GM19043 (cell line): ENCODE measurements around the gene OR5F1.

Experiments
- ATAC-seq: cut with Tn5 transposase; IDR thresholded peaks from one replicate; pipeline ENCODE4 v1.9.1; 2021; ENCODE audit warnings: low read depth; ENCODE audit not compliant: unreplicated experiment

Gene OR5F1

DNA sequence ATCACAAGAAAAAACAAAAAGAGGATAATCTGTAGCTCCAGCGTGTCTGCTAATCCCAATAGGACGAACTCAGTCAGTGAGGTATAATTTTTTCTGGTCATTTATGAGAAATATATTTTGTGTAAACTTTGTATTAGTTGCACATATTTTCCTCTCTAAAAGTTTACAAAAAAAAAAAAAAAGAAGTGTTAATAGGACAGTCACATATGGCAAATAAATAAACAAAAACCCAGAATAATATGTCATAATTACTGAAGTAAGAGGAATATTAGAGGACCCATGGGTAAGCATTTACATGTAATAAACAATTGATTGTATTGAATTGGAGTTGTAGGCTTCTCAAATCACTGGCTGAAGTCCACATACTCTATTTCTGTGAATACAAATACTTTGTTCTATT, at the start of gene OR5F1:
TSS of gene OR5F1 (minus strand) at position 101 of the 400 bp plus-strand sequence. CDS start at position 101, 0 bp downstream.
- no peak for ATAC-seq

- ATAC-seq: no peak
Measured at GRCh38 chr11:56027354-56027753, 32.9 kb upstream of the OR5F1 start, which contains the start of gene OR5AS1. Gene OR5AS1, plus strand, starts transcription at chr11:56027654. Its CDS starts 2,765 bp downstream, at chr11:56030419.

DNA sequence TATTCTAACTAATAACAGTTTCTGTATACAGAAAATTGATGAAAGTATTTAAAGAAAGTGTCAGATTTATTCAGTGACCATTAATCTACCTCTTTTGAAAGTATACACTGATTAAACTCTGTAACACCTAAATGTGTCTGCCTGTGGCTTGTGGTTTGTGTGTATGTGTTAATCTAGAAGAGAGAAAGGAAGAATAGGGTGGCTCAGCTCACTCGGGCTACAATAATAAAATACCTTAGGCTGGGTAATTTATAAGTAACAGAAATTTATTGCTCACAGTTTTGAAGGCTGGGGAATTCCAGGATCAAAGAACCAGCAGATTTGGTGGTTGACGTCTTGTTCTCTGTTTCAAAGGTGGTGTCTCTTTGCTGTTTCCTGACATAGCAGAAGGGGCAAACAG, 19.4 kb upstream of the OR5F1 start:
- ATAC-seq: no peak

GRCh38 chr11:56010716-56011115, 16.3 kb upstream of the OR5F1 start:
- ATAC-seq: no peak

- no peak for ATAC-seq
Measured at GRCh38 chr11:55970935-55971334, 23.5 kb downstream of the OR5F1 start.

DNA sequence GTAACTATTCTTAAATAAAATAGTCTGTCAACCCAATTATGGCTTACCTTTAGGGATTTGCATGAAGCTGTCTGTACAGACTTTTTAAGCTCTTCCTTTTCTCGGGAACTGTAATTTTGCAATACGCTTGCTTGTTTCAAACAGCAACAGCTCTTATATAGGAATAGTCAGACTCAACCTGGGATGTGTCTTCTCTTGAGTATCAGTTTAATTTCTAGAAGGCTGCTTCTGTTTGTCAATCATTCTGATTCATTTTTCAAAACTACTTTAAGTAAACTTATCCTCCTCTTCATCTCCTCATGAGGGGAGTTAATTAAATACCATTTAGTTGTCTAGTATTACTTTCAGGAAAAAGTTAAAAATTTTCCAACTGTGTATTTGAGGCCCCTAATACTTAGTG, 24.6 kb downstream of the OR5F1 start, which contains the start of gene OR10AG1:
TSS of gene OR10AG1 (minus strand) at position 101 of the 400 bp plus-strand sequence. CDS start at position 63, 38 bp downstream.
- ATAC-seq: no peak

- no peak for ATAC-seq
Measured at GRCh38 chr11:55967914-55968313, 26.5 kb downstream of the OR5F1 start.

GRCh38 chr11:55966391-55966790, 28.0 kb downstream of the OR5F1 start:
- no peak for ATAC-seq

DNA sequence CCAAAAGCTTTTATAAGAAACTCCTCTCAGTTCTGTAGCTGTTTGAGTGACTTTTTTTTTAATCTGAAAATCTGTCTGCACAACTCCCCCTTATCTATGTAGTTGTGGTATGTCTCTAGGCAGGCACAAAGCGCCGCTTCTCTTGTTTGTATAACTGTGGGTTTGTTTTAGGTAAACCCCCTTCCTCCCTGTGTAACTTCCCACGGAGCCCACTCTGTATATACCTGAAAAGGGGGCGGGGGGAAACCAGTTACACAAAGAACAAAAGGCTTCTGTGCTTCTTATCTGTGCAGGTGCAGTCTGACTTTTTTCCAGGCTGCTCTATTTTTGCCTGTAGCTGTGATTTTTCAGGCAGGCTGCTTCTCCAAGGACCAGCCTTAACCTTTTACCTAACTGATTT, 37.9 kb downstream of the OR5F1 start:
- no peak for ATAC-seq

DNA sequence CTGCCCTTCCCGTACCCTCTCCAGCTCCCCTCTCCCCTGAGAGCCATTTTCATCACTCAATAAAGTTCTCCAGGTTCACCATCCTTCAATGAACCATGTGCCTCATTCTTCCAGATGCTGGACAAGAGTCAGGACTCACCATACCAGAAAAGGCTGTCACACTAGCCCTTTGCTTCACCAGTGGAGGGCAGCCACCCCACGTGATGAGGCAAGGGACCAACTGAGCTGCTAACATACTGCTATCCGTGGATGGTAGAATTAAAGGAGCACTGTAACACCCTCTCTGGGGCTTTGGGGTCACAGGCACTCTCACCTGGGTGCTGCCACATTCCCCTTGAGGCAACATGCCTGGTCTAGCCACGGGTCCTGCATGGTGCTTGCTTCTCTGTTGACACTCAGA, 45.1 kb downstream of the OR5F1 start:
- no peak for ATAC-seq
